ENCODE measurements around the gene AGBL4. TPM values are rescaled to one million over a fixed set of nuclear protein-coding genes. Genes with fewer than 3 reads are reported as not detected.

The AGBL4 gene
- total and polyA plus RNA-seq, 2 of the 4 experiments (the other 2 are of a cell fraction) = not detected

- Histone ChIP-seq H3K56ac (ENCODE audit: extremely low read depth, insufficient read depth, low read length) (no peak overlapping the region), H3K27ac (ENCODE audit: insufficient read depth, low read length) (no peak overlapping the region), H4K8ac (ENCODE audit: low read depth in 2 of 2, low read length in 2 of 2) (no peak overlapping the region), H3K9ac (ENCODE audit: low read depth, low read length) (no peak overlapping the region), H2BK120ac (ENCODE audit: low read depth, low read length) (no peak overlapping the region), H2AFZ (replicated peaks; ENCODE audit: low read length, poor library complexity) (no peak overlapping the region), H3K4me2 (ENCODE audit: low read depth, low read length) (no peak overlapping the region), H3K9me1 (ENCODE audit: insufficient read depth, low read length) (no peaks in the 10 kb centered on the region), H2AK5ac (ENCODE audit: low read depth, low read length) (no peak overlapping the region), H2AK9ac (replicated peaks; ENCODE audit: low read depth, low read length, poor library complexity) (no peak overlapping the region), H4K20me1 (ENCODE audit: insufficient read depth, low read length) (no peaks in the 10 kb centered on the region), H3K4ac (ENCODE audit: low read depth, low read length) (no peak overlapping the region), H3K27me3 (ENCODE audit: control insufficient read depth, insufficient read depth, low read length) (no peaks in the 10 kb centered on the region), H4K91ac (ENCODE audit: insufficient read depth, low read depth, low read length) (no peak overlapping the region), H2BK5ac (ENCODE audit: low read depth, low read length, poor library complexity, severe bottlenecking) (no peak overlapping the region), H3K4me3 (ENCODE audit: insufficient read depth, low read depth, low read length) (no peak overlapping the region), H3K79me1 (ENCODE audit: low read depth in 1 of 2, low read length in 2 of 2) (no peaks in the 10 kb centered on the region), H3K4me1 (ENCODE audit: control insufficient read depth, insufficient read depth, low read length) (no peaks in the 10 kb centered on the region), H3K9me3 (ENCODE audit: control insufficient read depth, insufficient read depth, low read length) (0 out of 2 replicates have a peak, but pooled peaks cover 1% of the 10 kb centered on the region), H4K5ac (ENCODE audit: low read depth, low read length) (no peak overlapping the region), H2BK20ac (ENCODE audit: low read depth, low read length) (no peak overlapping the region), H3K36me3 (ENCODE audit: control insufficient read depth, insufficient read depth, low read length) (no peaks in the 10 kb centered on the region), H3K14ac (replicated peaks; ENCODE audit: low read depth, low read length) (no peak overlapping the region), H3K23ac (ENCODE audit: low read depth, low read length) (no peak overlapping the region), H3K18ac (ENCODE audit: low read depth, low read length) (no peak overlapping the region), H2BK15ac (ENCODE audit: low read depth, low read length) (no peak overlapping the region)
- CTCF ChIA-PET = no interaction called here
- DNase-seq = no peak
- TF ChIP-seq NFE2L2 (IDR thresholded peaks at IDR 0.05; ENCODE audit: low read depth, low read length) (no peak), CHD1 (IDR thresholded peaks at IDR 0.05; ENCODE audit: low read depth, low read length) (no peak), CEBPB (IDR thresholded peaks at IDR 0.05; ENCODE audit: low read depth, low read length) (no peak), MXI1 (IDR thresholded peaks at IDR 0.05; ENCODE audit: borderline replicate concordance, low read depth, low read length) (no peak), FOS (IDR thresholded peaks at IDR 0.05; ENCODE audit: low read depth, low read length) (no peak), CTCF (conservative IDR thresholded peaks at IDR 0.05; ENCODE audit: low read depth, low read length) (no peak), BHLHE40 (IDR thresholded peaks at IDR 0.05; ENCODE audit: low read depth, low read length) (no peak), RCOR1 (IDR thresholded peaks at IDR 0.05; ENCODE audit: insufficient replicate concordance, low read length) (no peak), POLR2A (IDR thresholded peaks at IDR 0.05; ENCODE audit: low read depth, low read length) (no peak), MAZ (IDR thresholded peaks at IDR 0.05; ENCODE audit: borderline replicate concordance, low read depth, low read length) (no peak), MAFK (IDR thresholded peaks at IDR 0.05; ENCODE audit: low read depth, low read length) (no peak), RFX5 (IDR thresholded peaks at IDR 0.05; ENCODE audit: low read depth, low read length) (no peak), USF2 (IDR thresholded peaks at IDR 0.05; ENCODE audit: low read depth, low read length) (no peak), RAD21 (IDR thresholded peaks at IDR 0.05; ENCODE audit: low read length) (no peak), ELK1 (IDR thresholded peaks at IDR 0.05; ENCODE audit: borderline replicate concordance, low read depth, low read length) (no peak), SMC3 (IDR thresholded peaks at IDR 0.05; ENCODE audit: low read depth, low read length) (no peak)
- intact Hi-C loops (cut with micrococcal nuclease) (no loop called here), in situ Hi-C loops (cut with MboI; ENCODE audit: low sequenced_read_pairs) (no loop called here), dilution Hi-C loops (cut with HindIII; ENCODE audit: low sequenced_read_pairs, unreplicated experiment) (no loop called here)
- BruUV-seq (replicated peaks) = no TSS peak
- POLR2A ChIA-PET (ENCODE audit: unreplicated experiment) = no interaction called here
- ATAC-seq (ENCODE audit: low read depth) = no peak
Measured at GRCh38 chr1:49307457-49307856, 716.3 kb downstream of the AGBL4 start.
